Body of pancreas (tissue), 4 donors: Measurements from ENCODE around the gene SPEM3. TPM values are rescaled to one million over a fixed set of nuclear protein-coding genes. Genes with fewer than 3 reads are reported as not detected.

Experiments
- ATAC-seq: fragments of 150-250 bp; one replicate; pipeline ENCODE4 v1.9.1; 2016
- DNase-seq, 4 donors: peaks; one replicate each; pipeline ENCODE4 v3.0.0-alpha.2; 2019
- H3K27ac ChIP-seq, 4 donors: fragments of 200-600 bp; sonication (generic); 1 replicate in 3 of 4; 2 replicates in 1 of 4; pipeline versions ENCODE4 v1.5.1 to v1.6.1; 2016 to 2019; ENCODE audit warnings: mild to moderate bottlenecking in 1 of 4, mixed read lengths in 1 of 4, moderate library complexity in 1 of 4
- H3K27me3 ChIP-seq, 2 donors: fragments of 200-600 bp; sonication (generic); one replicate each; pipeline ENCODE4 v1.6.0; 2016; ENCODE audit warnings: mild to moderate bottlenecking in 1 of 2
- H3K36me3 ChIP-seq, 2 donors: fragments of 200-600 bp; sonication (generic); replicated peaks in 1 of 2; 2 replicates each; pipeline ENCODE4 v1.5.1; 2016; ENCODE audit warnings: low read depth in 2 of 2; ENCODE audit not compliant: insufficient read depth in 1 of 2
- H3K4me1 ChIP-seq: fragments of 200-600 bp; sonication (generic); one replicate; pipeline ENCODE4 v1.6.0; 2016
- H3K4me3 ChIP-seq, 2 donors: fragments of 200-600 bp; sonication (generic); 1 replicate in 1 of 2; 2 replicates in 1 of 2; pipeline ENCODE4 v1.5.1; 2016 to 2019
- H3K9me3 ChIP-seq, 3 donors: fragments of 200-600 bp; sonication (generic); 1 replicate in 2 of 3; 2 replicates in 1 of 3; pipeline ENCODE4 v1.5.1; 2016
- POLR2A ChIP-seq, 3 donors: fragments of 450-650 bp; IDR thresholded peaks; one replicate each; pipeline ENCODE4 v1.6.1; 2016; ENCODE audit warnings: antibody characterized with exemption in 3 of 3, mild to moderate bottlenecking in 2 of 3
- WGBS, 2 donors: methylation state at CpG; one replicate each; pipeline ENCODE4 v1.1.5; 2017; 5-methylcytosine and 5-hydroxymethylcytosine counted together
- intact Hi-C: fragments of 100-400 bp; cut with DNase I; formaldehyde crosslinking; loops from one replicate; pipeline ENCODE4 v1.15.1; 2023
- total RNA-seq, 2 donors: library from RNA; depleted of rRNA; stranded (reverse); fragments of >200 nt; gene quantifications; one replicate each; pipeline ENCODE4 v1.1.0, GENCODE V29; 2016
- TF ChIP-seq, protein P1 (sequence below), 7 experiments: fragments of 450-650 bp in 4 of 7; fragments of 200-600 bp in 3 of 7; sonication (generic) in 3 of 7; IDR thresholded peaks; one replicate each; pipeline ENCODE4 v1.5.1; 2016 to 2019; ENCODE audit warnings: antibody characterized with exemption in 7 of 7

The SPEM3 gene
- total RNA-seq, 2 donors from 2014 or later, result not detected

DNA sequence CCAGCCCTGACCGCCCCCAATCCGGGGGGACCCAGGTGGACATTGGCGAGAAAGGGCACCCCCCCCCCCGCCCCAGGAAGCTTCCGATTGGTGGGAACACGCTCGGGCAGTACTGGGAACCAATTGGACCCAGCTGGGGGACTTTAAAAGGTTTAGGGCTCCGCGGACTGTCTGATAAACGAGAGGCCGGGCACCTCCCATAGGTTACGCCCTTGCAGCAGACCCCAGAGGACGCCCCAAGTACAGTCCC is 25.0 kb upstream of the SPEM3 start:
- DNase-seq (no peak), ATAC-seq (peak; percentile 43)
- WGBS, 2 donors, result 1% methylated on average over 13 of the region's 13 CpGs; no CpG with 5 or more reads in 1 of the 2 donors
- intact Hi-C loops, result no loop called here
- Histone ChIP-seq H3K27me3 (no peaks in the 10 kb centered on the region), H3K9me3 (no peaks in the 10 kb centered on the region), H3K4me3 (peak overlapping the region; percentile 22 to 39), H3K36me3 (no peaks in the 10 kb centered on the region), H3K27ac (peak overlapping the region; percentile 60 to 96 (median 90)), H3K4me1 (peaks cover 32% of the 10 kb centered on the region)
- TF ChIP-seq POLR2A (IDR thresholded peaks at IDR 0.05), result no peak
- TF ChIP-seq, protein P1, sequence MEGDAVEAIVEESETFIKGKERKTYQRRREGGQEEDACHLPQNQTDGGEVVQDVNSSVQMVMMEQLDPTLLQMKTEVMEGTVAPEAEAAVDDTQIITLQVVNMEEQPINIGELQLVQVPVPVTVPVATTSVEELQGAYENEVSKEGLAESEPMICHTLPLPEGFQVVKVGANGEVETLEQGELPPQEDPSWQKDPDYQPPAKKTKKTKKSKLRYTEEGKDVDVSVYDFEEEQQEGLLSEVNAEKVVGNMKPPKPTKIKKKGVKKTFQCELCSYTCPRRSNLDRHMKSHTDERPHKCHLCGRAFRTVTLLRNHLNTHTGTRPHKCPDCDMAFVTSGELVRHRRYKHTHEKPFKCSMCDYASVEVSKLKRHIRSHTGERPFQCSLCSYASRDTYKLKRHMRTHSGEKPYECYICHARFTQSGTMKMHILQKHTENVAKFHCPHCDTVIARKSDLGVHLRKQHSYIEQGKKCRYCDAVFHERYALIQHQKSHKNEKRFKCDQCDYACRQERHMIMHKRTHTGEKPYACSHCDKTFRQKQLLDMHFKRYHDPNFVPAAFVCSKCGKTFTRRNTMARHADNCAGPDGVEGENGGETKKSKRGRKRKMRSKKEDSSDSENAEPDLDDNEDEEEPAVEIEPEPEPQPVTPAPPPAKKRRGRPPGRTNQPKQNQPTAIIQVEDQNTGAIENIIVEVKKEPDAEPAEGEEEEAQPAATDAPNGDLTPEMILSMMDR (IDR thresholded peaks at IDR 0.05), result no peak

- intact Hi-C loops, result no loop called here
- peak; percentile 95 to 98 (median 98) for TF ChIP-seq POLR2A (IDR thresholded peaks at IDR 0.05)
- TF ChIP-seq, protein P1 (IDR thresholded peaks at IDR 0.05), result peak in 2 of 7 experiments; percentile 24 to 25
- no peaks in the 10 kb centered on the region for H3K27me3 ChIP-seq
- peak; percentile 99 for DNase-seq
- no peaks in the 10 kb centered on the region for H3K9me3 ChIP-seq
- peak; percentile 92 for ATAC-seq
- H3K4me3 ChIP-seq, result peak within 1 kb of the TSS; percentile 39
- H3K36me3 ChIP-seq, result no peaks in the 10 kb centered on the region
- peaks cover 32% of the 10 kb centered on the region for H3K4me1 ChIP-seq
- WGBS, 2 donors, result 1% methylated on average over 24 to 49 of the region's 49 CpGs
- H3K27ac ChIP-seq, result peak within 1 kb of the TSS; percentile 60 to 96 (median 90)
Observed at GRCh38 chr17:7403977-7404736, 24.5 kb upstream of the SPEM3 start, which contains the start of gene TMEM256. TMEM256 (minus strand) TSS chr17:7404097; CDS start chr17:7404084, 13 bp downstream.

GRCh38 chr17:7404737-7405349 is 23.8 kb upstream of the SPEM3 start:
- TF ChIP-seq POLR2A (IDR thresholded peaks at IDR 0.05), result peak; percentile 12 to 48 (median 21)
- TF ChIP-seq, protein P1 (IDR thresholded peaks at IDR 0.05), result no peak
- ATAC-seq, result peak; percentile 27
- intact Hi-C loops, result no loop called here

GRCh38 chr17:7405350-7406234 is 23.1 kb upstream of the SPEM3 start:
- 22 to 45% methylated on average over 21 to 37 of the region's 38 CpGs for WGBS, 2 donors
- ATAC-seq (no peak), DNase-seq (peak in 1 of 4 donors; percentile 24)
- no peak for TF ChIP-seq POLR2A (IDR thresholded peaks at IDR 0.05)
- TF ChIP-seq, protein P1 (IDR thresholded peaks at IDR 0.05), result no peak
- H3K36me3 ChIP-seq, result no peaks in the 10 kb centered on the region
- peak overlapping the region in 1 of 2 donors; percentile 39 for H3K4me3 ChIP-seq
- H3K4me1 ChIP-seq, result peaks cover 32% of the 10 kb centered on the region
- H3K27me3 ChIP-seq, result no peaks in the 10 kb centered on the region
- H3K27ac ChIP-seq, result peak overlapping the region in 3 of 4 donors; percentile 86 to 96 (median 95)
- no peaks in the 10 kb centered on the region for H3K9me3 ChIP-seq
- intact Hi-C loops, result no loop called here

More at GRCh38 chr17:7404737-7405349, 23.8 kb upstream of the SPEM3 start:
- H3K4me3 ChIP-seq, result peak overlapping the region; percentile 23 to 39
- H3K4me1 ChIP-seq, result peaks cover 32% of the 10 kb centered on the region
- H3K9me3 ChIP-seq, result no peaks in the 10 kb centered on the region
- WGBS, 2 donors, result 1 to 4% methylated on average over 21 to 60 of the region's 65 CpGs
- H3K27me3 ChIP-seq, result no peaks in the 10 kb centered on the region
- H3K36me3 ChIP-seq, result no peaks in the 10 kb centered on the region
- DNase-seq, result peak; percentile 39 to 54 (median 45)
- peak overlapping the region in 3 of 4 donors; percentile 86 to 96 (median 95) for H3K27ac ChIP-seq
